GM19035 (cell line): Measurements from ENCODE around the gene NFX1.
A peak's percentile ranks its signal among the peaks of the same experiment; 100 is the strongest.

Experiments used
- ATAC-seq: cut with Tn5 transposase; IDR thresholded peaks from one replicate; pipeline ENCODE4 v1.9.1; 2021; ENCODE audit not compliant: unreplicated experiment

Gene NFX1

DNA sequence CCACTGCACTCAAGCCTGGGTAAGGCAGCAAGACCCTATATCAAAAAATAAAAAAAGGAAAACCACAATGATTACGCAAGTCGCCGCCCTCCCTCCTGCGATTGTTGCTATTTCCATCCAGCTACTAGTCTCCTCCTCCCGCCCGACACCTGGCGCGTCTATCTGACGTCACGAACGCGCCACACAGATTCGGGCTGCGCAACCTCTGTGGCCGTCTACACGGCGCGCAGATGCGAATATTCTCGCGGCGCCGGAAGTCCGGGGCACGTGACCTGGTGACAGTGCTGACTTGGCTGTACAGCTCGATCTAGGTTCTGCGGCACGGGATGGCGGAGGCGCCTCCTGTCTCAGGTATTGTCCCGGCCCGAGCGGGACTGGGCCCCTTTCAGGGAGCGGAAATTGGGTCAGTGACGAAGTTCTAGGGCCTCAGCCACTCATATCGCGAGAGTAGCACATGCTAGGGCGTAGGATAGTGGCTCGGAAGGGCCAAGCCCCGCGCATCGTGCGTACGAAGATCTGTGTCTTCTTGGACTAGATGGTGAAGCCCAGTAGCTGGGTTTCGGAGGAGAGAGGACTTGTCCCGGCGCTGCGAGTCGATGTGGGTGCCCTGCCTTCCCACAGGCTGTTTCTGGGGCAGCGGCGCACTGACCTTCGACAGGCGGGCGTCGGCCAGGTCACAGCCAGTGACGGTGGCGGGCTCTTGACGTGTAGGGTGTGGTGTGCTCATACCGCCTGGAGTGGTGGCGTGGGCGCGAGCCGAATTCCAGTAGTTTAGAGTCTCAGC, at the start of gene NFX1:
Gene NFX1, plus strand, starts transcription at position 270 of the 784 bp plus-strand sequence. Its CDS starts 57 bp downstream, at position 327.
- ATAC-seq: peak; percentile 86

DNA sequence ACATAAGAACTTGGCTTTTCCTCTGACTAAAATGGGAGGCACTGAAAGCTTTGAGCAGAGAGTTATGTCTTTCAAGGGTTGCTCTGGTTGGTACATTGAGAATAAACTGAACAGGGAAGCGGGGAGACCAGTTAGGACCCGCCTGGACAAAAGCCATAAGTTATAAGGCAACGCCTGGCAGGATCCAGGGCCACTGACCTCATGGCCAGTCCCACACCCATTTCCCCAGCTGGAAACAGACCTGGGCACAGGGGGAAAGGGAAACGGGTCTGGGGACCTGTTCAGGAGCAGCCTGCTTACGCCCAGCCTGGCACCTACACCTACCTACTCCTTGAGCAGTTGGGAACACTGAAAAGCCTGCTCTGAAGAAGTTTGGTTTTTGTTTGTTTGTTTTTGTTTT, 49.0 kb upstream of the NFX1 start:
- no peak for ATAC-seq

DNA sequence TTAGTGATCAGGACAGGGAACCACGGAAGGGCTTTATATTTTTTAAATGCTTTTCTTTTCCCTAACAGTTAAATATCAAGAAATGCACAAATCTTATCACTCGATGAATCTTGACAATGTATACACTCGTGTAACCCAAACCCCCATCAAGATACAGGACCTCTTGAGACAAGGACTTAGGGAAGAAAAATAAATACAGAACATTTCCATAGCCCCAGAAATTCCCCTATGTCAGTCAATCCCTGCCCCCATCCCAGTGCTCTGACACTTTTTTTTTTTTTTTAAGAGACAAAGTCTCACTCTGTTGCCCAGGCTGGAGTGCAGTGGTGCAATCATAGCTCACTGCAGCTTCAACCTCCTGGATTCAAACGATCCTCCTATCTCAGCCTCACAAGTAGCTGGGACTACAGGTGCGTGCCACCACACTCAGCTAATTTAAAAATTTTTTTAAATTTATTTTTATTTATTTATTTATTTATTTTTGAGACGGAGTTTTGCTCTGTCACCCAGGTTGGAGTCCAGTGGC, 47.6 kb upstream of the NFX1 start:
- no peak for ATAC-seq

DNA sequence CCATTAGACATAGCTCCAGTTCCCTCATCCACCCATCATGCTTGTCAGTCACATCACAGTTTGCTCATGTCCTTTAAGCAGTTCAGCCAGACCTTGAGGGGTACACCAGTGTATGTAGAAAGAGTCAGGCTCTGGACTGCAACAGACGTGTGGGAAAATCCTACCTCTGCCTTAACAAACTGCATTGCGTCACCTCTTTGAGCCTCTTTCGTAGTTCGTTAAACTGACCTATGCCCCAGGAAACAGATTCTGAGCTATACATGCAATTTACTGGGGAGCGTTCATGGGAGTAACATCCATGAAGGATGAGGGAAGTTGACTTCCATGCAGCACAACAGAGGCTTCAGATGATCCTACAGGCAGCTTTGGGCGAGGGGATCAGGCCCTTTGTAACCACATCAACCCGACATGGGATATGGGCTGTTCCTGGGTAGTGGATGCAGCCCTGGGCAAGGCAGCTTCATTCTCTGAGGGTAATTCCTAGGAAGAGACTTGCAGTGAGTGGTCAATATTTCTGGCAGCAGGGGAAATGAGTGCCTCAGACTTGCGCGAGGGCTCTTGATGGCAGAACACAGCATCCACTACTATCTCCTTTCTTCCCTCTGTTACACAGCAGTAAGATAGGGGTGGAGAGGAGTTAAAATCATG, 46.1 kb upstream of the NFX1 start:
- no peak for ATAC-seq

DNA sequence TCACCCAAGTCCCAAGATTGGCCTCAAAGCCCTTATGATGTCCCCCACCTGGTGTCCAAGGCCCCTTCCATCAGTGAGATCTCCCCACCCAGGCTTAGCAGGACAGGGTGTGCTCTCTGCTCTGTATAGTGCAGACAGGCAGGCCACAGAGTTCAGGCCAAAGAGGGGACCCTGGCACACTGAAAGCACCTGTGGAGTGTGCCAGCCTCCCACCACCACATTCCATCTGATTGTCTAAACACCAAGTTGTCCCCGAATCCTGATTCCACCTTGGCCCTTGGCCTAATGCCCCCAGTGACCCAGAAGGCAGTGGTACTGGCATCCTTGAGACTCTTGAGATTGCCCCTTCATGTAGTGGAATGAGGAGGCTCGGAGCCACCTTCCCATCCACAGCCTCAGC, 45.0 kb upstream of the NFX1 start:
- ATAC-seq: no peak

DNA sequence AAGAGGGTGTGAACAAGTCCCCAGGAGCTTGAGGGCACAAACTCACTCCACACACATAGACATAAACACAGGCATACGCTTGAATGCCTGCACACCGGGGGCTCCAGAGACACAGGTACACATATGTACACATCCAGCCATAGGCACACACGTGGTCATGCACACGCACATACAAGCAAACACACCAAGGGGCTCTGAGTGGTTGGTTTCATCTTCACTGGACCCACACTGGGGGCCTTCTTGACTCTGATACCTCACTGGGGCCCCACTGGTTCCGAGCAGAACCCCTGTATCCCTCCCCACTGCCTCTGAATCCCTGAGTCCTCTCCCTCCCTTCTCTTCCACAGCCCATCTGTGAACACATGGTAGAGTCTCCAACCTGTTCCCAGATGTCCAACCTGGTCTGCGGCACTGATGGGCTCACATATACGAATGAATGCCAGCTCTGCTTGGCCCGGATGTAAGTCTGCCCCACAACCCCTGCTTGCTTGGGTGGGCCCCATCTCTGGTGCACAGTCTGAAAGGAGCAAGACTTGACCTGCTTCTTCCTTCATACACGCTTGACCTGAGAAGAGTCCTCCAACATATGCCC, 44.0 kb upstream of the NFX1 start:
- ATAC-seq: no peak

DNA sequence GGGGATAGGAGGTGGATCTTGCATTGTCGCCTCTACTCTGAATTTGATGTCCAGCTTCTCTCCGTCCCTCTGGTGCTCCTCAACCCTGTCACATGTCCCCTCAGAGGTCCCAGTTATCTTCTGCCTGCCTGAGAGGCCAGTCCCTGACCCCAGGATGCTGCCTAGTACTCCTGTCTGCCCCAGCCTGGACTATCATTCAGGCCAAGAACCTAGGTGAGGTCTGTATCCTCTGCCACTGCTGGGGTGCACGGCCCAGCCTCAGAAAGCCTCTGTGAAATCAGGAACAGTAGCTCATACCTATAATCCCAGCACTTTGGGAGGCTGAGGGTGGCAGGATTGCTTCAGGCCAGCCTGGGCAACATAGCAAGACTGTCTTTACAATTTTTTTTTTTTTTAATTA, 41.7 kb upstream of the NFX1 start:
- no peak for ATAC-seq

DNA sequence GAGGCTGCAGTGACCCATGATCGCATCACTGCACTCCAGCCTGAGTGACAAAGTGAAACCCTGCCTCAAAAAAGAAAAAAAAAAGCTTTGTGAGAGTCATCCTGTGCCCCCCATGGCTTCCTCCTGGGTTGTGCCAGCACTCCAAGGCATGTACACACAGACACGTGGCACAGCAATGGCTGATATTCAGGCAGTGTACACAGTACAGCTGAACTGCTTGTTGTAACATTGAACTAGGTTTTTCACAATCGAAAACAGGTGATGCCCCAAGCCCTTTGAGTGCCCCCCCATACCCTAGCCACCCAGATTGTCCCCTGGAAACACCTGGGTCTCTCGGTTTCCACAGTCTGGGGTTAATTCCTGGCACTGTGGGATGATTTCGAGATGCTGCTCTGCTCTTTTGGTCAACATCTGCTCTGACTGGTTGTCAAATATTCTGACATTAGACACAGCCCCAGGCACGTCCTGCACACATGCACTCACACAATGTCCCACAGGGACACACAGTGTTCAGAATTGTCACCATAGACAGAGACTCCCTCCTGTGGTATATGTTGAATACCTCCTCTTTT, 41.1 kb upstream of the NFX1 start:
- ATAC-seq: no peak

DNA sequence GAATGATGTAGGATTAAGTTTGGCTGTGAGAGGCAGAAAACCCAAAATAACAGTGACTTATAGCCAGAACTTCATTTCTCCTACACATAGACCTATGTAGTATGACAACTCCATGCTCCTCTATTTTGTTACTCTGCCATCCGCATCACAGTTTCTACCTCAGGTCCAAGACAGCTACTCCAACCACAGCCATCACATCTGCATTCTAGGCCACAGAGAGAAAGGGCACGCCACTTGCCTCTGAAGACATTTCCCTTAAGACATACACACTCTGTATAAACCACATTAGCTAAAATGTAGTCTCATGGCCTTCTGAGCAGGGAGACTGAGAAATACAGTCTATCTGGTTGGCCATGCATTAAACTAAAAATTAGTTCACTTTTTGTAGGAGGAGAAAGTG, 40.3 kb upstream of the NFX1 start:
- ATAC-seq: no peak

DNA sequence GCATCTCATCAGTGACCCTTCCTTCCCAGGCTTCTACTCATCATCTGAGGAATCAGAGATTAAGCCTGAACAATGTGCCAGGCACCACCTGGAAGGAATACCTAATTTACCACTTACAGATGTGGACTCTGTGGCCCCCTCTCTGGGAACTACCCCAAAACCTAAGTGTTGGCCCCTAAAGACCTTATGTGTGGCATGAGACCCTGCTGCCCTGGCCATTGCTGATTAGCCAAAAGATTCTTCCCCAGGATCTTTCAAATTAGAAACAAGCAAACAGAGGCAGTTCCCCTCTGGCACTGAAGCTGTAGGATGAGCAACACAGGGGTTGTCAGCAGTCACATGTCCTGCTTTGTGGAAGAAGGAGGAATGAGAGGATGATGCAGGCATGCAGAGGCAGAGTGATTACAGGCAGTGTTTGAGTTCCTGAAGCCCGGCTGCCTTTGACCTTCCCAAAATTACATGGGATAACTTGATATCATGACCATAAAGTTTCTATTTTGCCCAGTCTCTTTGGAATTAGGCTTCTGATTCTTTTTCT, 39.8 kb upstream of the NFX1 start:
- no peak for ATAC-seq

DNA sequence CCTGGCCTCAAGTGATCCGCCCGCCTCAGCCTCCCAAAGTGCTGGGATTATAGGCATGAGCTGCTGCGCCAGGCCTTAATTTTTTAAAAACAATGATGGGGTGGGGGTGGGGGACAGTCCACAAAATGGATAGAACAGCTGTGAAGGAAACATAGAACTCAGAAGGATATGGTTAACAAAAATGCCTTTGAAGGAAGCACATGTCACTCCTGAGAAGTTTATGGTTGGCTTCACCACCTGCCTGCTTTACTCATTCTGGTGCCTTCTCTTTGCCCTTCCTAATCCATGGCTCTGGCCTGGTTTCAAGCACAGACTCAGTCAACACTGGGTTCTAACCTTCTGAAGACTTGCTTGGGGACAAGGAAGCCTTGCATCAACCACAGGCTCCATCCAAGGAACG, 36.1 kb upstream of the NFX1 start:
- ATAC-seq: no peak

DNA sequence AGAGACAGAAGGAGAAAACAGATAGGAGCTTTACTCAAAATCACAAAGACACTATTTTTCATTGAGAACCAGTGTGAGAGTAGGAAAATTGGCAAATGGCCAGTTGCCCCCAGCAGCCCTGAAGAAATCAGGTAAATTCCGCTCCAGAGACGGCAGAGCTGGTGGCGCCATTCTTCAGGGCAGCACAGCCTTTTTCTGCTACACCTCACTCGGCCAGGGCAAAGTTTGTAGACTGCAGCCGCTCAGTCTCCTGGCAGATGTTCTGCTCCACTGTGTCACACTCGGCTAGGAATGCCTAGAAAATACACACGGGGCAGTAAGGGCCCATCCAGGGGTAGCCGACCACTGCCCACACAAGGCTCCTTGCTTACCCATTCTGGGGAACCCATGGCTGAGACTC, 35.3 kb upstream of the NFX1 start:
- ATAC-seq: no peak

DNA sequence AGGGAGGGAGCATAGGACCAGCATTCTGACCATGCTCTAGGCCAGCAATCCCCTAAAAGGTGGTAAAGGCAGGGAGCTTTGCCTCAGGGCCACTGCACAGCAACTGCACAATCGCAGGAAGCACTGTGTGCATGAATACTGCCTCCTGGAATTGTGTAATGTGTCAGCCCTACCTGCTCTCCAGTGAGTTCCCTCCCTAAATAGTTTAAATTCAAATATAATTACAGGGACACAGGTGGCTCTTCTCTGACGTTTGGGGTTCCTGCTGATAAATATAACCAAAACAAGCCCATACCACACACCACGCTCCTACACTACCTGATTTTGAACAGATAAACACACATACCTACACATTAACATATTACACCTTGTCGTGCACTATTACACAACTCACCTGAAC, 34.8 kb upstream of the NFX1 start:
- no peak for ATAC-seq

DNA sequence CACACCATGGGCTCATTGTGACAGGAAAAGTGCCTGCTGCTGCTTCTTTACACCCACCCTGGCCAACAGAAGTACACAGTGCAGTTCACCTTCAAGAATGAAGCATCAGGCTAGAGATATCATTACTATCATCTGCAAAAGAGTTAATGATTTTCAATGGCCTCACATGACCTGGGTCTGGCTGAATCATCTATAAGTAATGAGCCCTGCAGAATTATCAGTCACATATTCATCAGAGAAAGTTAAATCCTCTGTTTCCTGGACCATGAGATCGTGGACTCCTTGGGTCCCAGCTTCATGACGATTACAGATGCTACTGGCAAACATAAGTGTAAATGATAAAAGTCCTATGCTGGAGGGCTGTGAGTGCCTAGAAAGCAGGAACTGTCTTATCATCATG, 34.1 kb upstream of the NFX1 start:
- ATAC-seq: no peak

DNA sequence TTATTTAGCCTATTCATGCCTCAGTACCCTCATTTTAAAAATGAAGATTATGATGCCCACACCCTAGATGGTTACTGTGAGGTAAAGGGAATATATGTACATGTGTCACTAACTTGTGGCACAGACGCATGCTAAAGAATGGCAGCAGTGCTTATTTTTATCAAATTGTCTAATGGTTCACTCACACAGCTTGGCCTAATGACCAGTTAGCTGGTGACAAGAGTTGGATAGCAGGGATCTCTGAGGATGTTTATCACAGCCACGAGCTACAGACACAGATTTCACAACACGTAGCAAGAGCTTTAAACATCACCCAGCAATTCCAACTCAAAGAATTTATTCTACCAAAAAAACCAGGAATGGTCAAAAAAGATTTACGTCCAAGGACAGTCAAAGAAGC, 33.0 kb upstream of the NFX1 start:
- ATAC-seq: no peak

DNA sequence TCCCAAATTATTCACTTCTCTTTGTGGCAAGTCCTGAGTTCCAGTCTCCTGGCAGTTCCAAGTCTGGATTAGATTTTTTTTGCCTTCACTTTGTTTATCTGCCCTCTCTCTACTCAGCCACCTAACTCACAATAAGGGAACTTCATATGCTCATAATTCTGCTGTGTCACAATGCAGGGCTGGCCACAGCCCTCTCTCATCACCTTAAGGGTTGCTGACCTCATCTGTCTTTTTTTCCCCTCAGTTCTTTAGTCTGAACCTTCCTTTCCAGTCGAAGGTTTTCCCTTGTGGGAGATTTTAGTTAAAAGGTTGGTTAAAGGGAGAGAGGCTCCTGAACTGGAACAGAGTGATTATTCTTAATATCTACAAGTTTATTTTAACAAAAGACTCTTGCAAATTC, 29.9 kb upstream of the NFX1 start:
- ATAC-seq: no peak

DNA sequence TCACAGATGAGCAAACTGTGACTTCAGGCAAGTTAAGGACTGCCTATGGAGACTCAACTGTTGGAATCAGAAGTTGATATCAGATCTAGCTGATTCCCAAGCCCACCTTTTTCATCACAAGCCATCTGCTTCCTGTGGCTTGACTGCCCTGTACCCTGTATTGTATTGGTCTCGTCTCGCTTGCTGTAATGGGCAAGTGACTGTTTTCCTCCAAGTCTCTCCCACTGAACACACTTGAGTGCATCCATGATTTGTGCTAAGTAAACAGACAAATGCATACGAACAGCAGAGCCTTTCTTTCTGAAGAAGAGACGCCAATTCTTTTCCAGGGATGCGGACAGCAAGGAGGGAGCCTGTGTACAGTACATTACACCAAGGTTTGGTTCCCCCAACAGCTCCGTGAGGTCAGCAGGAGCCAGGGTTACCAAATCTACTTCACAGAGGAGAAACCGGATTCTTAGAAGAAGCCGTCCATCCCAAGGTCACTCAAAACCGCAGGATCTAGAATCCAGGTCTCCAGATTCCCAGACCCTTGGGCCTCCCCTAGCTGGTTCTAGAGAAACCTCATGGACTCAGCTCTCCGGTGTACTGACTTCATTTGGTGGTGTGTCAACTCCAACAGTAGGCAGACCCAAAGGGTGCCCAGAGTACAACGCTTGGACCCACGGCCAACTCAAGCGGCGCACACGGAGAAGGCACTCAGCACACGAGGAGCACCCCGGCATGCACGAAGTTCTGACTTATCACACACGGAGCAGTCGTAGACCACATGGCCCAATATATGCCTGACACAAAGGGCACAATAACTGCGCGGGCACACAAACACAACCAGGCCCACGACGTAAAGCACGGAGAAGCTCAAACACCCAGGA, 26.9 kb upstream of the NFX1 start:
- peak; percentile 1 for ATAC-seq

DNA sequence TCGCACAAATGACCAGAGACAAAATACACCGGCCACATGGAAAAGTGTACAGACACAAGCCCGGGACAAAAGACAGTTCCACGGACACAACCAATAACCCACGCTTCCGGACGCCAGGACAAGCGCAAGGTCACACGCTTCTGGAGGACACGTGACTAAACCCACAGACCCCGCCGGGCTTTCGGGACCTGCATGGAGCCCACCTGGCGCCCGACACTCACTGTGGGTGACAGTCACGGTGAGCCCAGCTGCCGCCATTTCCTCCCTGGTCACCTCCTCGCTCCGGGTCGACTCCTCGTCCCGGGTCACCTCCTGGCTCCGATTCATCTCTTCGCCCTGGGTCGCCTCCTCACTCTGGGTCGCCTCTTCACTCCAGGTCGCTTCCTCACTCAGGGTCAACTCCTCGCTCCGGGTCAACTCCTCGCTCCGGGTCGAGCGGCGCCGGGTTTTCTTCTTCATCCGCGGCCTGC, 26.3 kb upstream of the NFX1 start:
- ATAC-seq: peak; percentile 34

DNA sequence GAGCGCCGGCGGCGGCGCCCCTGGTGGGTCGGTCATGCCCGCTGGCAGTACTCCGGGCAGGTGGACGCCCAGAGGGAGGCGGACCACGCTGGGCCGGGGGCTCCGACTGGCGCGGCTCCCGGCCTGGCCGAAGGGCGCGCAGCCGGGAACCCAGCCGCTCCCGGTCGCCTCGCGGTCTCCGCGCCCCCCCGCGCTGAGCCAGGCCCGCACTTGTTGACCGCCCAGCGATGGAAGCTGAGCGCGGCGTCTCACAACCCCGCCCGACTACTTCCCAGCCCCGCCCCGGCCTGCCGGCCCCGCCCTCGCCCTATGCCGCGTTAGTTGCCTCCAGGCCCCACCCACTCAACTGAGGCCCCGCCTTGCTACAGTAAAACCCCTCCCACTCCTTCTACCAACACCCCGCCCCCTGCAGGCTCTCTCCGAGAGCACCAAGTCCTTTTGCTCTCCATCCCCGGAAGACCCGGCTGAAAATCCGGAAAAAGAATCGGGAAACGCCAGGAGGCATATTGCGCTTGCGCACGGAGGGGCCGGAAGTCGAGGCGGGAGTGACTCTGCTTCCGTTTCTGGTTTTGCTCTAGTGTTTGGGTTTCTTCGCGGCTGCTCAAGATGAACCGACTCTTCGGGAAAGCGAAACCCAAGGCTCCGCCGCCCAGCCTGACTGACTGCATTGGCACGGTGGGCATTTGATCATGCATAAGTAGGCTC, 25.7 kb upstream of the NFX1 start, which contains the start of the genes BAG1 and CHMP5:
Gene BAG1, minus strand, starts transcription at position 236 of the 705 bp plus-strand sequence.
Gene CHMP5, plus strand, starts transcription at position 577 of the 705 bp plus-strand sequence. Its CDS starts 30 bp downstream, at position 607.
- peak; percentile 76 for ATAC-seq
